Gastrocnemius medialis (tissue), 4 donors: ENCODE measurements around the gene KHSRP. TPM values are rescaled to one million over a fixed set of nuclear protein-coding genes. Genes with fewer than 3 reads are reported as not detected.
"Not testable (repeated sequence)": the region's sequence is repeated elsewhere in the genome, so short reads cannot be mapped to it uniquely, and the experiment has no call there.

ENCODE experiments used
- ATAC-seq, 2 donors: fragments of 150-250 bp; one replicate each; pipeline ENCODE4 v1.9.1; 2016
- DNase-seq, 2 donors: peaks; one replicate each; pipeline ENCODE4 v3.0.0-alpha.2; 2019
- H3K27ac ChIP-seq, 4 donors: fragments of 200-600 bp; sonication (generic); 1 replicate in 1 of 4; 2 replicates in 3 of 4; pipeline ENCODE4 v1.5.1; 2016 to 2018; ENCODE audit warnings: mild to moderate bottlenecking in 2 of 4, moderate library complexity in 1 of 4
- H3K27me3 ChIP-seq, 3 donors: fragments of 200-600 bp; sonication (generic) in 2 of 3; 1 replicate in 1 of 3; 2 replicates in 2 of 3; pipeline versions ENCODE4 v1.5.1 to v1.6.0; 2016 to 2019; ENCODE audit warnings: mild to moderate bottlenecking in 1 of 3, moderate library complexity in 1 of 3
- H3K36me3 ChIP-seq, 2 donors: fragments of 200-600 bp; sonication (generic) in 1 of 2; one replicate each; pipeline ENCODE4 v1.5.1; 2017 to 2018
- H3K4me1 ChIP-seq, 2 donors: fragments of 200-600 bp; sonication (generic) in 1 of 2; one replicate each; pipeline ENCODE4 v1.5.1; 2016 to 2017; ENCODE audit warnings: mild to moderate bottlenecking in 2 of 2
- H3K4me3 ChIP-seq, 4 donors: fragments of 200-600 bp; sonication (generic) in 3 of 4; 1 replicate in 1 of 4; 2 replicates in 3 of 4; pipeline ENCODE4 v1.5.1; 2016 to 2019; ENCODE audit warnings: mild to moderate bottlenecking in 2 of 4
- H3K9me3 ChIP-seq, 3 donors: fragments of 200-600 bp; sonication (generic) in 2 of 3; 1 replicate in 1 of 3; 2 replicates in 2 of 3; pipeline ENCODE4 v1.5.1; 2016 to 2019
- CTCF ChIP-seq, 5 experiments: fragments of 450-650 bp in 3 of 5; fragments of 200-600 bp in 2 of 5; sonication (generic) in 2 of 5; IDR thresholded peaks in 4 of 5; conservative IDR thresholded peaks in 1 of 5; 1 replicate in 4 of 5; 2 replicates in 1 of 5; pipeline ENCODE4 v1.5.1; 2016 to 2019; ENCODE audit warnings: antibody characterized with exemption in 5 of 5, mild to moderate bottlenecking in 3 of 5, moderate library complexity in 3 of 5
- POLR2A ChIP-seq, 2 donors: fragments of 450-650 bp; IDR thresholded peaks; one replicate each; pipeline ENCODE4 v1.6.1; 2017; ENCODE audit warnings: antibody characterized with exemption in 2 of 2, mild to moderate bottlenecking in 2 of 2, moderate library complexity in 2 of 2
- in situ Hi-C, 4 donors: fragments of 200-750 bp; cut with MboI; loops; one replicate each; pipeline versions ENCODE4 v1.15.0 to v1.8.0; 2017; ENCODE audit warnings: low sequenced_read_pairs in 4 of 4
- intact Hi-C: fragments of 100-400 bp; cut with DNase I; formaldehyde crosslinking; loops from one replicate; pipeline ENCODE4 v1.15.1; 2023; ENCODE audit warnings: low total_unique reads
- total RNA-seq, 4 donors: library from RNA; depleted of rRNA; stranded (reverse); fragments of >200 nt; gene quantifications; one replicate each; pipeline versions ENCODE4 v1.1.0 to v1.2.3, GENCODE V29; 2016

Gene KHSRP
- total RNA-seq, 4 donors from 2014 or later = 49.1 to 124 (median 85.6) TPM

GRCh38 chr19:6409346-6409745 is 15.3 kb downstream of the KHSRP start:
- in situ Hi-C loops = no loop called here
- Histone ChIP-seq H3K27me3 (no peaks in the 10 kb centered on the region), H3K4me3 (no peak overlapping the region), H3K4me1 (no peaks in the 10 kb centered on the region), H3K36me3 (peaks cover 0 to 6% of the 10 kb centered on the region in 2 donors), H3K9me3 (no peaks in the 10 kb centered on the region), H3K27ac (no peak overlapping the region)
- ATAC-seq = no peak
- TF ChIP-seq CTCF (IDR thresholded peaks at IDR 0.05 in 4 of 5, conservative IDR thresholded peaks at IDR 0.05 in 1 of 5) (no peak), POLR2A (IDR thresholded peaks at IDR 0.05) (no peak)
- intact Hi-C loops = no loop called here
- DNase-seq = no peak

- Histone ChIP-seq H3K9me3 (no peaks in the 10 kb centered on the region), H3K4me3 (no peak overlapping the region), H3K27ac (no peak overlapping the region), H3K4me1 (no peaks in the 10 kb centered on the region), H3K36me3 (no peaks in the 10 kb centered on the region), H3K27me3 (no peaks in the 10 kb centered on the region)
- no peak for DNase-seq
- intact Hi-C loops (no loop called here), in situ Hi-C loops (no loop called here)
- no peak for ATAC-seq
- TF ChIP-seq POLR2A (IDR thresholded peaks at IDR 0.05) (no peak), CTCF (IDR thresholded peaks at IDR 0.05 in 4 of 5, conservative IDR thresholded peaks at IDR 0.05 in 1 of 5) (no peak)
Measured at GRCh38 chr19:6406401-6406800, 18.2 kb downstream of the KHSRP start.

GRCh38 chr19:6402837-6403608 is 21.6 kb downstream of the KHSRP start:
- no peak overlapping the region for H3K27ac ChIP-seq
- DNase-seq (no peak), ATAC-seq (no peak)
- H3K36me3 ChIP-seq = no peaks in the 10 kb centered on the region
- no peaks in the 10 kb centered on the region for H3K4me1 ChIP-seq
- in situ Hi-C loops = no loop called here
- TF ChIP-seq POLR2A (IDR thresholded peaks at IDR 0.05) = no peak
- no peak for TF ChIP-seq CTCF (IDR thresholded peaks at IDR 0.05 in 4 of 5, conservative IDR thresholded peaks at IDR 0.05 in 1 of 5)
- no peaks in the 10 kb centered on the region for H3K27me3 ChIP-seq
- H3K4me3 ChIP-seq = no peak overlapping the region
- intact Hi-C loops = no loop called here
- H3K9me3 ChIP-seq = no peaks in the 10 kb centered on the region

GRCh38 chr19:6402058-6402457 is 22.6 kb downstream of the KHSRP start:
- no peaks in the 10 kb centered on the region for H3K9me3 ChIP-seq
- no peak overlapping the region for H3K27ac ChIP-seq
- H3K27me3 ChIP-seq = no peaks in the 10 kb centered on the region
- intact Hi-C loops = no loop called here
- DNase-seq (no peak), ATAC-seq (no peak)
- no peaks in the 10 kb centered on the region for H3K4me1 ChIP-seq
- in situ Hi-C loops = no loop called here
- TF ChIP-seq CTCF (IDR thresholded peaks at IDR 0.05 in 4 of 5, conservative IDR thresholded peaks at IDR 0.05 in 1 of 5) (no peak), POLR2A (IDR thresholded peaks at IDR 0.05) (no peak)
- no peaks in the 10 kb centered on the region for H3K36me3 ChIP-seq
- H3K4me3 ChIP-seq = no peak overlapping the region

- ATAC-seq, intact Hi-C loops: not testable (repeated sequence)
Measured at GRCh38 chr19:6400062-6400944, 24.3 kb downstream of the KHSRP start.

More at GRCh38 chr19:6400062-6400944, 24.3 kb downstream of the KHSRP start:
- H3K27ac ChIP-seq, in situ Hi-C loops, DNase-seq, H3K27me3 ChIP-seq, H3K36me3 ChIP-seq, H3K4me3 ChIP-seq, H3K9me3 ChIP-seq, H3K4me1 ChIP-seq: not testable (repeated sequence)
